Measurements from ENCODE around the gene YPEL4.

YPEL4 gene

GRCh38 chr11:57646194-57646798 is 3.4 kb downstream of the YPEL4 start:
- H4K20me1 ChIP-seq (ENCODE audit: control insufficient read depth, insufficient read depth, low read depth, low read length) = no peaks in the 10 kb centered on the region
- H3K4me1 ChIP-seq (ENCODE audit: control insufficient read depth, low read length) = peaks cover 19% of the 10 kb centered on the region
- H3K27ac ChIP-seq (ENCODE audit: low read depth, low read length) = no peak overlapping the region

GRCh38 chr11:57645689-57646085 is 4.0 kb downstream of the YPEL4 start:
- H3K27ac ChIP-seq (ENCODE audit: low read depth, low read length) = no peak overlapping the region
- peaks cover 57% of the 10 kb centered on the region for H3K27me3 ChIP-seq (ENCODE audit: control insufficient read depth, low read length)
- no peak overlapping the region for H3K4me3 ChIP-seq (ENCODE audit: low read length)
- no peaks in the 10 kb centered on the region for H3K9me2 ChIP-seq (replicated peaks; ENCODE audit: control insufficient read depth, low read length)
- H3K4me2 ChIP-seq (ENCODE audit: low read length) = no peak overlapping the region
- no peaks in the 10 kb centered on the region for H3F3A ChIP-seq (ENCODE audit: control insufficient read depth, insufficient read depth)
- no peak for TF ChIP-seq EZH2phosphoT487 (IDR thresholded peaks at IDR 0.05; ENCODE audit: borderline replicate concordance, low read length)
- no peak for TF ChIP-seq CTCF (IDR thresholded peaks at IDR 0.05; ENCODE audit: low read depth, low read length, poor library complexity, severe bottlenecking)
- no peaks in the 10 kb centered on the region for H3K9me3 ChIP-seq (ENCODE audit: control insufficient read depth, insufficient read depth, low read length)
- no peaks in the 10 kb centered on the region for H3K79me2 ChIP-seq (ENCODE audit: control insufficient read depth, low read length)
- no peaks in the 10 kb centered on the region for H3K36me3 ChIP-seq (ENCODE audit: control insufficient read depth, low read length)
- no peaks in the 10 kb centered on the region for H4K20me1 ChIP-seq (ENCODE audit: control insufficient read depth, insufficient read depth, low read depth, low read length)
- H3K4me1 ChIP-seq (ENCODE audit: control insufficient read depth, low read length) = peaks cover 19% of the 10 kb centered on the region

More at GRCh38 chr11:57646194-57646798, 3.4 kb downstream of the YPEL4 start:
- Histone ChIP-seq H3K27me3 (ENCODE audit: control insufficient read depth, low read length) (peaks cover 54% of the 10 kb centered on the region), H3K36me3 (ENCODE audit: control insufficient read depth, low read length) (no peaks in the 10 kb centered on the region), H3K4me2 (ENCODE audit: low read length) (no peak overlapping the region), H3F3A (ENCODE audit: control insufficient read depth, insufficient read depth) (no peaks in the 10 kb centered on the region), H3K9me3 (ENCODE audit: control insufficient read depth, insufficient read depth, low read length) (no peaks in the 10 kb centered on the region), H3K9me2 (replicated peaks; ENCODE audit: control insufficient read depth, low read length) (no peaks in the 10 kb centered on the region), H3K4me3 (ENCODE audit: low read length) (no peak overlapping the region), H3K79me2 (ENCODE audit: control insufficient read depth, low read length) (no peaks in the 10 kb centered on the region)
- TF ChIP-seq EZH2phosphoT487 (IDR thresholded peaks at IDR 0.05; ENCODE audit: borderline replicate concordance, low read length) = no peak

GRCh38 chr11:57644748-57645688 is 4.7 kb downstream of the YPEL4 start:
- Histone ChIP-seq H3K36me3 (ENCODE audit: control insufficient read depth, low read length) (no peaks in the 10 kb centered on the region), H3K9me3 (ENCODE audit: control insufficient read depth, insufficient read depth, low read length) (no peaks in the 10 kb centered on the region), H3K27me3 (ENCODE audit: control insufficient read depth, low read length) (peaks cover 58% of the 10 kb centered on the region), H3F3A (ENCODE audit: control insufficient read depth, insufficient read depth) (no peaks in the 10 kb centered on the region), H3K27ac (ENCODE audit: low read depth, low read length) (no peak overlapping the region), H3K79me2 (ENCODE audit: control insufficient read depth, low read length) (no peaks in the 10 kb centered on the region), H4K20me1 (ENCODE audit: control insufficient read depth, insufficient read depth, low read depth, low read length) (no peaks in the 10 kb centered on the region), H3K4me1 (ENCODE audit: control insufficient read depth, low read length) (peaks cover 19% of the 10 kb centered on the region), H3K4me3 (ENCODE audit: low read length) (no peak overlapping the region), H3K4me2 (ENCODE audit: low read length) (no peak overlapping the region), H3K9me2 (replicated peaks; ENCODE audit: control insufficient read depth, low read length) (no peaks in the 10 kb centered on the region)
- TF ChIP-seq EZH2phosphoT487 (IDR thresholded peaks at IDR 0.05; ENCODE audit: borderline replicate concordance, low read length) = no peak
- TF ChIP-seq CTCF (IDR thresholded peaks at IDR 0.05; ENCODE audit: low read depth, low read length, poor library complexity, severe bottlenecking) = peak; percentile 85

GRCh38 chr11:57643802-57644201 is 5.9 kb downstream of the YPEL4 start:
- no peaks in the 10 kb centered on the region for H3K36me3 ChIP-seq (ENCODE audit: control insufficient read depth, low read length)
- no peaks in the 10 kb centered on the region for H3K79me2 ChIP-seq (ENCODE audit: control insufficient read depth, low read length)
- no peaks in the 10 kb centered on the region for H3K9me3 ChIP-seq (ENCODE audit: control insufficient read depth, insufficient read depth, low read length)
- H3K27ac ChIP-seq (ENCODE audit: low read depth, low read length) = no peak overlapping the region
- H4K20me1 ChIP-seq (ENCODE audit: control insufficient read depth, insufficient read depth, low read depth, low read length) = no peaks in the 10 kb centered on the region
- H3F3A ChIP-seq (ENCODE audit: control insufficient read depth, insufficient read depth) = no peaks in the 10 kb centered on the region
- no peak overlapping the region for H3K4me2 ChIP-seq (ENCODE audit: low read length)
- H3K9me2 ChIP-seq (replicated peaks; ENCODE audit: control insufficient read depth, low read length) = no peaks in the 10 kb centered on the region
- H3K27me3 ChIP-seq (ENCODE audit: control insufficient read depth, low read length) = peaks cover 55% of the 10 kb centered on the region
- TF ChIP-seq EZH2phosphoT487 (IDR thresholded peaks at IDR 0.05; ENCODE audit: borderline replicate concordance, low read length) (no peak), CTCF (IDR thresholded peaks at IDR 0.05; ENCODE audit: low read depth, low read length, poor library complexity, severe bottlenecking) (no peak)
- H3K4me3 ChIP-seq (ENCODE audit: low read length) = no peak overlapping the region
- peaks cover 9% of the 10 kb centered on the region for H3K4me1 ChIP-seq (ENCODE audit: control insufficient read depth, low read length)
